ENCODE data around the gene KCNF1.

Gene KCNF1

GRCh38 chr2:10961490-10961875 lies 49.7 kb downstream of the KCNF1 start:
- TF ChIP-seq POLR2AphosphoS5 (IDR thresholded peaks at IDR 0.05; ENCODE audit: low read depth, low read length) (no peak), TAF1 (IDR thresholded peaks at IDR 0.05; ENCODE audit: borderline replicate concordance, insufficient read depth, low read length) (no peak), REST (IDR thresholded peaks at IDR 0.05; ENCODE audit: insufficient read depth in 1 of 2, low read depth in 2 of 2, low read length in 2 of 2) (no peak), SIN3A (IDR thresholded peaks at IDR 0.05; ENCODE audit: borderline replicate concordance, insufficient read depth, low read length) (no peak), FOXP2 (optimal IDR thresholded peaks at IDR 0.05; ENCODE audit: borderline replicate concordance, extremely low read depth, extremely low read length, insufficient read depth) (no peak)

GRCh38 chr2:10962004-10962403 lies 50.3 kb downstream of the KCNF1 start:
- TF ChIP-seq REST (IDR thresholded peaks at IDR 0.05; ENCODE audit: insufficient read depth in 1 of 2, low read depth in 2 of 2, low read length in 2 of 2): no peak
- TF ChIP-seq TAF1 (IDR thresholded peaks at IDR 0.05; ENCODE audit: borderline replicate concordance, insufficient read depth, low read length): no peak
- no peak for TF ChIP-seq SIN3A (IDR thresholded peaks at IDR 0.05; ENCODE audit: borderline replicate concordance, insufficient read depth, low read length)
- TF ChIP-seq FOXP2 (optimal IDR thresholded peaks at IDR 0.05; ENCODE audit: borderline replicate concordance, extremely low read depth, extremely low read length, insufficient read depth): no peak
- no peak for TF ChIP-seq POLR2AphosphoS5 (IDR thresholded peaks at IDR 0.05; ENCODE audit: low read depth, low read length)

GRCh38 chr2:10963155-10963554 lies 51.4 kb downstream of the KCNF1 start:
- TF ChIP-seq POLR2AphosphoS5 (IDR thresholded peaks at IDR 0.05; ENCODE audit: low read depth, low read length) (no peak), SIN3A (IDR thresholded peaks at IDR 0.05; ENCODE audit: borderline replicate concordance, insufficient read depth, low read length) (no peak), TAF1 (IDR thresholded peaks at IDR 0.05; ENCODE audit: borderline replicate concordance, insufficient read depth, low read length) (no peak), REST (IDR thresholded peaks at IDR 0.05; ENCODE audit: insufficient read depth in 1 of 2, low read depth in 2 of 2, low read length in 2 of 2) (no peak), FOXP2 (optimal IDR thresholded peaks at IDR 0.05; ENCODE audit: borderline replicate concordance, extremely low read depth, extremely low read length, insufficient read depth) (no peak)
